ACC112 (cell line): Measurements from ENCODE around the gene GULP1.
A peak's percentile ranks its signal among the peaks of the same experiment; 100 is the strongest.

Experiments
- H2AFZ ChIP-seq: fragments of 200-600 bp; sonication (generic); one replicate; pipeline ENCODE4 v1.6.0; 2017; ENCODE audit warnings: antibody characterized with exemption, low read length; ENCODE audit not compliant: unreplicated experiment
- H3K27ac ChIP-seq: fragments of 200-600 bp; sonication (generic); 2 replicates; pipeline ENCODE4 v1.5.1; 2014; ENCODE audit warnings: low read depth, mild to moderate bottlenecking, antibody characterized with exemption, low read length, moderate library complexity
- H3K27me3 ChIP-seq: fragments of 200-600 bp; sonication (generic); 2 replicates; pipeline ENCODE4 v1.6.1; 2014; ENCODE audit warnings: mild to moderate bottlenecking, antibody characterized with exemption, low read length, moderate library complexity, mixed read lengths; ENCODE audit not compliant: insufficient read depth
- H3K36me3 ChIP-seq: fragments of 200-600 bp; sonication (generic); 2 replicates; pipeline ENCODE4 v1.6.1; 2016; ENCODE audit warnings: mild to moderate bottlenecking, antibody characterized with exemption, low read length, moderate library complexity, mixed read lengths; ENCODE audit not compliant: insufficient read depth
- H3K4me1 ChIP-seq: fragments of 200-600 bp; sonication (generic); one replicate; pipeline ENCODE4 v1.6.1; 2016; ENCODE audit warnings: low read length, mixed read lengths; ENCODE audit not compliant: insufficient read depth, unreplicated experiment, control insufficient read depth
- H3K4me3 ChIP-seq: fragments of 200-600 bp; sonication (generic); 2 replicates; pipeline ENCODE4 v1.5.1; 2014; ENCODE audit warnings: mild to moderate bottlenecking, low read depth, low read length
- H3K79me2 ChIP-seq: fragments of 200-600 bp; sonication (generic); one replicate; pipeline ENCODE4 v1.6.0; 2016; ENCODE audit warnings: low read length; ENCODE audit not compliant: control insufficient read depth, unreplicated experiment, insufficient read depth

The GULP1 gene

DNA sequence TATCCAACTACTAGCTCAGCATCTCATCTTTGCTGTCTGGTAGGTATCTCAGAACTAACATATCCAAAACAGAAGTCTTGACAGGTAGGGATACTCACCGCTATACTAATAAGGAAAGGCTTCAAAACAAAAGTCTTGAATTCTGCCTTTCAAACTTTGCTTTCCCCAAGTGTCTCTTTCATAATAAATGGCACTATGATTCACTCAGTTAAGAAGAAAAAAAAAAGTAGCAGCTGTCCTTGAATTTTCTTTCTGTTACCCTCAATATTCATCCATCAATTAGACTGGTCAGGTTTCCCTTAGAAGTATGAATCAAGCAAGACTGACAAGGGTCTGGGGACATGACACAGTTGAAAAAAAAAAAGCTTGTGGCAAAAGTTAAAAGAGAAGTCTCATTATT, 175.1 kb downstream of the GULP1 start:
- no peaks in the 10 kb centered on the region for H3K79me2 ChIP-seq
- no peaks in the 10 kb centered on the region for H3K36me3 ChIP-seq
- no peaks in the 10 kb centered on the region for H3K4me1 ChIP-seq

DNA sequence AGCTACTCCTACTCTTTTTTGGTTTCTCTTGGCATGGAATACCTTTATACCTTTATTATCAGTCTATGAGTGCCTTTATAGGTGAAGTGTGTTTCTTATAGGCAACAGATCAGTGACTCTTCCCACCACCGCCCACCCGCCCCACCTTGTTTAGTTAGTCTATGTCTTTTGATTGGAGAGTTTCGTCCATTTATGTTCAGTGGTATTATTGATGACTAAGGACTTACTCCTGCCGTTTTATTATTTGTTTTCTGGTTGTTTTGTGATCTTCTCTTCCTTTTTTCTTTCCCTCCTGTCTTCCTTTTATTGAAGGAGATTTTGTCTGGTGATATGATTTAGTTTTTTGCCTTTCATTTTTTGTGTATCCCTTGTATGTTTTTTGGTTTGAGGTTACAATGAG, 179.5 kb downstream of the GULP1 start:
- no peaks in the 10 kb centered on the region for H3K79me2 ChIP-seq
- no peaks in the 10 kb centered on the region for H3K36me3 ChIP-seq
- no peak overlapping the region for H3K27ac ChIP-seq
- H3K4me1 ChIP-seq: peaks cover 7% of the 10 kb centered on the region
- no peak overlapping the region for H3K4me3 ChIP-seq
- no peaks in the 10 kb centered on the region for H3K27me3 ChIP-seq
- H2AFZ ChIP-seq: no peak overlapping the region

More for the DNA sequence above, 175.1 kb downstream of the GULP1 start:
- Histone ChIP-seq H3K4me3 (no peak overlapping the region), H3K27ac (no peak overlapping the region), H3K27me3 (no peaks in the 10 kb centered on the region), H2AFZ (no peak overlapping the region)

DNA sequence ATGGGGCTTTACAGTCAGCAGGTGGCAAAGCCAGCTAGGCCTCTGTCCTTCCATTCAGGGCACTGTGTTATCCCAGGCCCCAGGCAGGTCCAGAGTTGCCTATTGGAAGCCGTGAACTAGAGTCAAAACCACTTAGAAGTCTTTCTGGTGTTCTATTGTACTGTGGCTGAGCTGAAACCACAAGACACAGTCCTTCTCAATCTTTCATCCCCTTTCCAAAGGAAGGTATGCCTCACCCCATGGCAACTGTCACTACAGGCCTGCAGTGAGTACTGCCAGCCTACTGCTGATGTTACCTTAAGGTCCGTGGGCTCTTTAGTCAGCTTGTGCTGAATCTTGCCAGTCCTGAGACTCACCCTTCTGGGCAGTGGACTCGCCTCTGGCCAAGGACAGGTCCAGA, 181.6 kb downstream of the GULP1 start:
- Histone ChIP-seq H3K4me1 (peaks cover 10% of the 10 kb centered on the region), H3K27ac (no peak overlapping the region), H3K27me3 (no peaks in the 10 kb centered on the region), H2AFZ (no peak overlapping the region), H3K79me2 (no peaks in the 10 kb centered on the region), H3K36me3 (no peaks in the 10 kb centered on the region), H3K4me3 (no peak overlapping the region)

DNA sequence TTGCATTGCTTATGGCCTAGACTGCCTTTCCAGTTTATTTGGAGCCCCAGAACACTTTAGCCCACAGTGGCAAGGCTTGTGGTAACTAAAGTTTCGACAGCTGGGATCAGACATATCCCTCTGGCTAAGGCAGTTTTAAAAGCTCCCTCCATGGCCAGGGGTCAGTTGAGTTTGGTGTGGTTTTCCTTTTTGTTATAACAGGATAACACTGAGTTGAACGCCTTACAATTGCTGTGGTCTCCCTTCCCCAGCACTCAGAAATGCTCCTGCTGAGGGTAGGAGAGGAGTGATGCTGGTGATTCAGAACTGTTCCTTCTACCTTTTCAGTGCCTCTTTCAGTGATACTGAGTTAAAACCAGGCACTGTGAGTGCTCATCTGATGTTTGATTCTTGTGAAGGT, 182.6 kb downstream of the GULP1 start:
- Histone ChIP-seq H2AFZ (no peak overlapping the region), H3K27me3 (no peaks in the 10 kb centered on the region), H3K4me3 (no peak overlapping the region), H3K36me3 (no peaks in the 10 kb centered on the region), H3K79me2 (no peaks in the 10 kb centered on the region), H3K4me1 (peaks cover 10% of the 10 kb centered on the region), H3K27ac (no peak overlapping the region)

DNA sequence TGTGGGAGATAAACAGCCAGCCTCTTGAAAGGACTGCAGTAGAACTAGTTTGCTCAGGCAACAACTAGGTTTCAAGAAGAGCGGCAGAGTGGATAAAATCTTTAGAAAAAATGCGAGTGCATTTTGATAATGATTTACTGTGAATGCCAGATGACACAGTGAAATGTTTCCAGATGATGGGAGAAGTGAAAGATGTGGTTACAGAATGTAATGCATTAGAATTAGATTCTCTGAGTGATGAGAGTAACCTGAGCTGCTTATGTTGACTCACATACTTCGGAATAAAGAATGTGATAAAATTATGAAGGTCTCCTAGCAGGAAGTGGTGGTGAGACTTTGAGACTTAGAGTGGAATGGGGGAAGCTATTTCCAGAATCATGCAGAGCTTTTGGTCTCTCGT, 184.3 kb downstream of the GULP1 start:
- Histone ChIP-seq H3K4me1 (peaks cover 10% of the 10 kb centered on the region), H3K4me3 (0 out of 2 replicates have a peak overlapping the region, but pooled peaks have one; percentile 16), H2AFZ (peak overlapping the region; percentile 0), H3K27me3 (no peaks in the 10 kb centered on the region), H3K79me2 (no peaks in the 10 kb centered on the region), H3K27ac (no peak overlapping the region), H3K36me3 (no peaks in the 10 kb centered on the region)

DNA sequence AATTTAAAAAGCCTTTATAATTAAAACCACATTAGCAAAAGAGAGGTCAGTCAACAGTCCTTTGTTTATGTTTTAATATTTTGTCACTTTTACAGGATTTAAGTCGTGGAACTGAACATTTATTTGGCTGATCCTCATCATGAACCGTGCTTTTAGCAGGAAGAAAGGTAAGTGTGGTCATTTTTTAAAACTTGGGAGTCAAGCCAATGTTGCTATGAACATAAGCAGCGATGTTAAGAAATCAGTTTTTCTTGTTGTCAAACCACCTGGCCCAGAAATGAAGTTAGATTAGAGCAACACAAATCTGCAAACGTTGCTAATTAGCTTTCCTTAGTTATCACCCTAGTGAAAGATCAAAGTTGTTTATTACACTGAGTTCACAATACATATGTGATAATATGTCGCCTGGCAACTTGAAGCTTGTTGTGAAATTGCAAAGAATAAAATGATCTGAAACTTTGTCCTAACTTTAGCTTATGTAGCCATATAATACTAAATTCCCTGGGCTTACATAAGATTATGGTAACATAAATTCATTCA, 186.0 kb downstream of the GULP1 start:
- Histone ChIP-seq H3K27ac (no peak overlapping the region), H3K27me3 (no peaks in the 10 kb centered on the region), H3K79me2 (no peaks in the 10 kb centered on the region), H3K36me3 (no peaks in the 10 kb centered on the region), H3K4me1 (peaks cover 10% of the 10 kb centered on the region), H2AFZ (no peak overlapping the region), H3K4me3 (no peak overlapping the region)

DNA sequence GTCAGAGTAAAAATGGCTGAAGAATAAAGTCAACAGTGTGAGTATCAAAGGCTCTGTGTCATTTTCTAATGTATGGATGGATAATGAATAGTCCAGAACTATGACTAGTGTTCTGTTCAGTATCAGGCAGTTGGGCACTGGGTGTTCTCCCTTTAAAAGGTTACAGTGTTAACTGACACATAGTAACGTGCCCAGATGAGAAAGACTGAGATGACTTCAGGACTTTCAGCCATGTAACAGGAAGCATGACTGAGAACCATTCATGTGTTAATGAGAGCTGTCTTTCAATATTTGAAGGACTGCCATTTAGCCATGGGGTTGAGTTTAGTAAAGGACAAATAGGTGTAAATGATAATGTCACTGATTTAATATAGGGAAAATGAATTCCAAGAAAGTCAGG, 187.1 kb downstream of the GULP1 start:
- H3K79me2 ChIP-seq: no peaks in the 10 kb centered on the region
- peaks cover 10% of the 10 kb centered on the region for H3K4me1 ChIP-seq
- H3K36me3 ChIP-seq: no peaks in the 10 kb centered on the region
- no peak overlapping the region for H2AFZ ChIP-seq
- H3K27ac ChIP-seq: no peak overlapping the region
- no peaks in the 10 kb centered on the region for H3K27me3 ChIP-seq
- no peak overlapping the region for H3K4me3 ChIP-seq

DNA sequence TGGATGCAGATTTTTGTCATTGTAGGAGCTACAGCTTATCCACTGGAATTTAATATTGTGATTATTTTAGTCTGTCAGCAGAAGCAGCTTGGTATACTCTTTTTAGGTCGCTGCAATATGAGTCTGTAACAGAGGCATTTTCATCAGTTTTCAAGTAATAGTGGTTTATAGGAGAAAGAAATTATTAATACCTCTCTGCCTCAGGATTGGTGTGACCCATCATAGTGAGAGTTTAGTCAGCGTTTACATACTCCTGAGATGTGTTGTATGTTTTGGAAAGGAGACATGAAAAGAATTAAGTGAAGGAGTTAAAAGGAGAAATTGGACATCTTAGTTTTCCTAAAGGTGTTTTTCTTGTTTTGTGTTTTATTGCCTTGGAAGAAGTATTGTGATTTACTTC, 189.8 kb downstream of the GULP1 start:
- Histone ChIP-seq H3K4me3 (no peak overlapping the region), H3K4me1 (peaks cover under 1% of the 10 kb centered on the region), H3K27ac (no peak overlapping the region), H3K27me3 (no peaks in the 10 kb centered on the region), H2AFZ (no peak overlapping the region), H3K36me3 (no peaks in the 10 kb centered on the region), H3K79me2 (no peaks in the 10 kb centered on the region)

DNA sequence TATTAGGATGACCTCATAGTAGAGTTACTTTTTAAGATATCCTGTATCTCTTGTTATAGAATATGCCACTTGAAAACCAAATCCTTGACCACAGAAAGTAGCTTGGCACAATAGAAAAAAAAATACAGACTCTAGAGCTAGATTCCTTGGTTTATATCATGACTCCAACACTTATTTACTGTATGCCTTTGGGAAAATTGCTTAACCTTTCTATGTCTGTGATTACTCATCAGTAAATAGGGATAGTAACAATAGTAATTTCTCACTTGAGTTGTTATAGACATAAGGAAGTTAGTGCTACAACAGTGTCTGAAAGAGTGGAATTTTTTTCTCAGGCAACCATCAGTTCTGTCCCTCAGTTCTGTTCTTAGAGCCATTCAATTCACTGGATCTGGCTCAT, 193.8 kb downstream of the GULP1 start:
- Histone ChIP-seq H3K4me1 (no peaks in the 10 kb centered on the region), H3K36me3 (no peaks in the 10 kb centered on the region), H3K4me3 (no peak overlapping the region), H3K27me3 (no peaks in the 10 kb centered on the region), H3K79me2 (no peaks in the 10 kb centered on the region), H3K27ac (no peak overlapping the region), H2AFZ (no peak overlapping the region)

DNA sequence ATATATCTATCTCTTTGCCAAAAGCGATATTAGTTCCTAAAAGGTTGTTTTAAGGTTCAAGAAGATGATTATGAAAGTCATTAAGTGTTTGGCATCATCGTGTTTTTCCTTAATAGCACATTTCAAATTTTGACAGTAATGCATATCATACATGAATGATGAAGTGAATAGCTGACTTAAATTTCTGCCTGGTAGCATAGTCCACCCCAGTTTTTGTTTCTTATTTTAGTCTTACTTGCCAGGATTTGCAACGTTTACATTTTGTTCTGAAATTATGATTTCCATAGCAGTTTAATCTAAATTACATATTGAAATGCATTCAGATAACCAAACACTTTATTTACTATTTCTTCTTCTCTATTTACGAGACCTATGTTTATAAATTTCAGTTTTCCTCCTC, 201.1 kb downstream of the GULP1 start:
- Histone ChIP-seq H2AFZ (no peak overlapping the region), H3K4me3 (no peak overlapping the region), H3K27me3 (no peaks in the 10 kb centered on the region), H3K79me2 (no peaks in the 10 kb centered on the region), H3K36me3 (no peaks in the 10 kb centered on the region), H3K27ac (no peak overlapping the region), H3K4me1 (peaks cover 23% of the 10 kb centered on the region)

DNA sequence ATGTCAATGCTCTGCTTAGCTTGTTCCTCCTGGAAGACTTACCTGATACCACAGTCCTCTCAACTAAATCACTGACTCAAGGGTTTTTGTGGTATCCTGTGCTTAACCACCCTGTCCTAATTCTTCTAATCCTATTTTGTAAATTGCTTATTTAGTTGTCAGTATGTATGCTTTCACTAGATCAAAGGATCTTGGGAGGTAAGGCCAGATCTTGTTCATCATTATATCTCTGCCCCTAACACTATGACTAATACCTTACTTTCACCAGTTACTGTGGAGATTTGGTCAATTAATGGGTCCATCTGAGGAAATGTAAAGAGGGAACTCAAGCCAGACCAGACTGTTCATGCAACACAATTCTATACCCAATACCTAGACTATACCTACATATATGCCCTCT, 203.2 kb downstream of the GULP1 start:
- Histone ChIP-seq H3K27me3 (no peaks in the 10 kb centered on the region), H3K4me3 (no peak overlapping the region), H3K4me1 (peaks cover 30% of the 10 kb centered on the region), H3K79me2 (no peaks in the 10 kb centered on the region), H3K36me3 (no peaks in the 10 kb centered on the region), H2AFZ (no peak overlapping the region), H3K27ac (no peak overlapping the region)
